ENCODE measurements around the gene TIMM17B.

TIMM17B gene

GRCh38 chrX:48919360-48919841, 21.8 kb upstream of the TIMM17B start:
- in situ Hi-C loops (cut with MboI; ENCODE audit: low sequenced_read_pairs), result no loop called here

GRCh38 chrX:48918643-48919340, 21.2 kb upstream of the TIMM17B start, which contains the start of gene PIM2:
Gene PIM2 (minus strand): TSS chrX:48919024. CDS start chrX:48918834, 190 bp downstream.
- in situ Hi-C loops (cut with MboI; ENCODE audit: low sequenced_read_pairs), result no loop called here

GRCh38 chrX:48918301-48918642, 20.7 kb upstream of the TIMM17B start:
- in situ Hi-C loops (cut with MboI; ENCODE audit: low sequenced_read_pairs), result no loop called here

DNA sequence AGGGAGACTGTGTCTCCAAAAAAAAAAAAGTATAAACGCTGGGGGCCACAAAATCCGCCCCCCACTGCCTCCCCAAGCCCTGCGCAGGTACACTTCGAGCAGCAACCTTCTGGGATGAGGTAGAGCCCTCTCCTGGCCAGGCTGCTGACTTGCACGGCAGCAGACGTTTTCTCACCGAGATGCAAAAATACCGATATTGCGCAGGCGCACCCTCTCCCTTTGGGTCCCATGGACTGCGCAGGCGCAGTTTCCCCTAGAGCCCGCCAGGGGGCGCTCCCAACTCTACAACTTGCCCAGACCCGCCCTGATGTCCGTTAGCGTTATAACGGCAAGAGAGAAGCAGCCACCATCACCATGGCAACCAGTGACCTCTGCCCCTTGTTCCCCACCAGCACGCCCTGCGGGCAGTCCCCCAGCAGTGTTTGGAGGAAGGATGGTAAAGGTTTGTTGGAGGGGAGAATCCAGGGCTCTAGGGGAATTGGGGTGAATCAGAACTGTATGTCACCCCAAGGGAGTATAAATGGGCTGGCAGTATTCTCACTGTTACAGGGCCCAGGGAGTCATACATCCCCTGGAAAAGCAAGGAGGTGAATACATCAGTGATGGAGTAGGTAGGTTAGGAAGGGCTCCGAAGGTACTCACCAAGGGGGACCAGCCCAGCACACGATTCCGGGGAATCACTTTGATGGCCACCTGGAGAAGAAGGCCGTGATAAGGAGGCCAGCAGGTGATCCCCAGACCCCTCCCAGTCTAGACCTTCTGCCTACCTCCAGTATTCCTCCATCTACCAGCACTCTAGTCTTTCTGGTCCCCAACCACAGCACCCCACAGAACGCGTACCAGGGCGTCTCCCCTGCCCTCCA, 19.8 kb upstream of the TIMM17B start:
- in situ Hi-C loops (cut with MboI; ENCODE audit: low sequenced_read_pairs), result no loop called here

DNA sequence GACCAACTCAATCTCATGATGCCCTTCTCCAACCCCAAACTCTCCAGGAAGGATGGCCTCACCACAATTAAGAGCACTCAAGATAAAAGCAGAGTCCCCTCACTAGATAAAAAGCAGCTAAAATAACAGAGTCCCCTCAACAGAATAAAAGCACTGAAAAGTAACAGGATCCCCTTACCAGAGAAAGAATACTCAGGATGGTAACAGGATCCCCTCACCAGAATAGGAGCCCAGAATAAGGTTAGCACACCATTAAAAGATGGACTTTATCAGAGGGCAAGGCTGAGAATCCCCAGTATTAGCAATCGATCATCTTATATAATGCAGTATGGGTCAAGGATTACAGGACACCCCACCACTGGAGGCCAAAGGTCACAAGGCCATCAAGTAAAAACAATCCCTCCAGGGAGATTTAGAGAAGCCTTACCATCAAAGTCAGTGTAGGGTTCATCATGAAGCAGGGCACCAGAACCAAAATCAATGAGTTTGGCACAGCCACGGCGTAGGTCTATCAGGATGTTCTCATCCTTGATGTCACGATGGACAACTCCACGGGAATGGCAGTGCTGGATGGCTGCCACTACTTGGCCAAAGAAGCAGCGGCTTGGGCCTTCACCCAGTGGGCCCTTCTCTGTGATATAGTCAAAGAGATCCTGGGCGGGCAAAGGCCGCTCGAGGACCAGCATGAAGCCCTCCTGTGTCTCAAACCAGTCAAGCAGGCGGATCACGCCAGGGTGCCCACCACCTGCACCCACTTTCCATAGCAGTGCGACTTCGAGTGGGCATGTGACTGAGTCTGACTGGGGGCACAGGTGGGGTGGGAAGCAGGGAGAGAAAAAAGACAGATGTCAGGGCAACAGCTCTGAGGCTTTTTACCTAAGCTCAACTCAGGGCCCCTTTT, 17.3 kb upstream of the TIMM17B start:
- in situ Hi-C loops (cut with MboI; ENCODE audit: low sequenced_read_pairs), result no loop called here

GRCh38 chrX:48913605-48914366, 16.2 kb upstream of the TIMM17B start:
- in situ Hi-C loops (cut with MboI; ENCODE audit: low sequenced_read_pairs), result no loop called here

DNA sequence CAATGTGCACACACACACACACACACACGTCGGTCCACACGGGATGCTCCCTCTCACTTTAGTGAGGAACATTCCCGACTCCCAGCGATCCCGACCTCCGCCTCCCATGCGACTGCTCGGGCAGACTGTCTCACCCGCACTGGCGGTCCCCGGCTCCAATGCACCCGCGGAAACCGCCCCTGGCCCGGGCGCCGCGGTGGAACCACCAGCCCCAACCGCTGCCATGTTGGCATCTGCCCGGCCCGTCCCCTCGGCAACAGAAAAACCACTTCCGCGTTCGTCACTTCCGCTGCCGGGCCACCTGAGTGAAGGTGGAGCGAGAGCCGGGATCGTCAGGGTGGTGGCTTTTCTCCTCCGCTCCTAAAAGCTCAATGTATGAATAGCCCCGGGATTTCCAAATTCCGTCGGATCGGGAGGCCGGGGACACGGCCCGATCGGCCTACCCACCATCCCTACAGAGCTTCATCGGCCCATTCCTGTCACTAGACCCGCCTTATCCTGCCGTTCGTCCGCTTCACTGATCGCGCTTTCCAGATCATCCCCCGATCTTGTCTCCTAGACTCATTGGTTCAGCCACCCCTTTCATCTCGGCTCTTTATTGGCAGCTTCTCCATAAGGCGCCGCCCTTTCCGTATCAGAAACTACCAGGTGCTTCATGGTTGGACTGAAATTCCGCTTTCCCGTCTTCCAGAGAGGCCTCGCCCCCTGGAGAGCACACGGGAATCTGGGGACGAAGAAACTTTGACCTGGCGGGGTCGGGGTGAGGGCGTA, 14.0 kb upstream of the TIMM17B start, which contains the start of gene SLC35A2:
SLC35A2 (minus strand) TSS at position 235 of the 771 bp plus-strand sequence; CDS start at position 225, 10 bp downstream.
- in situ Hi-C loops (cut with MboI; ENCODE audit: low sequenced_read_pairs), result no loop called here

DNA sequence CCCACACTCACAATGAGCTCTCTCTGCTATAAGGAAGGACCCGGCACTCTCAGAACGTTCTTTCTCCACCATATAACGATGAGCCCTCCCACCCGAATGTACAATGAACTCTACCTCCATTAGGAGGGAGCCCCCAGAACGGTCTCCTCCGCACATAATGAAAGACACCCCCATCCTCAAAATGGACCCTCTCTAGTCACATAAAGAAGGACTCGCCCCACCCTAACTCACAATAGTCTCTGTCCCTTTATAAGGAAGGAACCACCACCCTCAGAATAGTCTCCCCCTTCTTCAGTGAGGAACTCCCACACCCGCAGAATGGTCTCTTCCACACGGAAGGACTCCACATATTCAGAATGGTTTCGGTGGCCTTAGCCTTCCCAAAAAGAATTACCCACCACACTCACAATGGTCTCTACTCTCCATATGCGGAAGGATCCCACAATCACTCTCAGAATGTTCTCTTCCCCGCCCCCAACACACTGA, 13.4 kb upstream of the TIMM17B start:
- in situ Hi-C loops (cut with MboI; ENCODE audit: low sequenced_read_pairs), result no loop called here

- in situ Hi-C loops (cut with MboI; ENCODE audit: low sequenced_read_pairs), result no loop called here
Observed at GRCh38 chrX:48909703-48910294, 12.2 kb upstream of the TIMM17B start.

GRCh38 chrX:48908600-48908999, 11.0 kb upstream of the TIMM17B start:
- in situ Hi-C loops (cut with MboI; ENCODE audit: low sequenced_read_pairs), result no loop called here

DNA sequence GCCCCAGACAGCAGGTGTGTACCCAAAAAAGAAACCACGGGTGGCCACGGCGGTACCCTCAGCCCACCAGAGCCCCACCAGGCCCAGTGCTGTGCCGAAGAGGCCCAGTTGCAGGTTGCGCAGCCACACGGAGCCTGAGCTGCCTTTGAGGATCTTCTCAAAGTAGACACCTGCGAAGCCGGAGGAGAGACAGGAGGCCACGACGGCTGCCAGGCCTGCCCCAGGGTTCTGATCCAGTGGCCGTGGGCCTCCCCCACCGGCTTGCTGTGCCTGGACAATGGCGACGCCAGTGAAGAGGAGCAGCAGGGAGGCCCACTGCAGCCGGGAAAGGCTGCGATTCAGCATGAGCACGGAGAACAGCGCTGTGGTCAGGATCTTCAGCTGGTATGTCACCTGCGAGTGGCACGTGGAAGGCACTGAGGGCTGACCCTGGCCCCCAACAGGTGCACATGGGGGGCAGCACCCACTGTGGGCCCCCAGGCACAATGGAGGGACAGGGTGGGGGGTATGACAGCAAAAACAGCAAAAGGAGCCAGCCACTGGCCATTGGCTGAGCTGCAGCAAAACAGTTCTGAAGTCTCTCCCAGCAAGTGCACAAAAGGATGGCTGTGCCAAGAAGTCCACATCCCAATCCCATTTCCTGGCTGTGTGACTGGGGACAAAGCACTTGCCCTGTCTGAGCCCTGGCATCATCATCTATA, 7.7 kb upstream of the TIMM17B start:
- in situ Hi-C loops (cut with MboI; ENCODE audit: low sequenced_read_pairs), result no loop called here

GRCh38 chrX:48904626-48905025, 7.1 kb upstream of the TIMM17B start:
- in situ Hi-C loops (cut with MboI; ENCODE audit: low sequenced_read_pairs), result no loop called here

- in situ Hi-C loops (cut with MboI; ENCODE audit: low sequenced_read_pairs), result no loop called here
Observed at GRCh38 chrX:48904180-48904579, 6.6 kb upstream of the TIMM17B start.

DNA sequence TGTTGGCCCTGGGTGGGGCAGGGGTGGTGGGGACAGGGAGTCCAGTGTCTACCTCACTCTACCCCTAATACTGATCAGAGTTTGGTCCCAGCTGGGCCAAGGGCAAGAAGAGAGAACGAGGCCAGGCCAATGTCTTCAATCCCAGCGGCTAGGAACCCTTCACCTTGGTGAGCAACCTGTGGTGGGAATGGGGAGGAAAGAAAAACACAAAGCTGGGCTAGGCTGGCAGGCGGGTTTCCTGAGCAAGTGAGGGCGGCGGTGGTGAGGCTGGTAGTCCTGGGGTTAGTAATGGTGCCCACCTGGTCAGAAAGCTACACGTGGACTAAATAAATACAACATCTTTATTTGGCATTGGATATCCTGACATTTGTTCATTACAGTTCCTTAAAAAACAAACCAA, 5.7 kb upstream of the TIMM17B start:
- in situ Hi-C loops (cut with MboI; ENCODE audit: low sequenced_read_pairs), result no loop called here

DNA sequence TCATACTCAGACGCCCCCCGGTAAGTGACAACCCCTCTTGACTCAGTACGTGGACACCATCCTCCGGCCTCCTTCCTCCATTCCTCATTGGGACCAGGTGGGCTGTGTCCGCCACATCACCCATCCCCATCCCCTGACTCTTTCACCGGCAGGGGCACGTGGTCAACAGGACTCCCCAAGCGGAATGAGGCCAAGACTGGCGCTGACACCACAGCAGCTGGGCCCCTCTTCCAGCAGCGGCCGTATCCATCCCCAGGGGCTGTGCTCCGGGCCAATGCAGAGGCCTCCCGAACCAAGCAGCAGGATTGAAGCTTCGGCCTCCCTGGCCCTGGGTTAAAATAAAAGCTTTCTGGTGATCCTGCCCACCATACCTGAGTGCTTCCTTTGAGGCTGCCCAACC, 5.2 kb upstream of the TIMM17B start:
- in situ Hi-C loops (cut with MboI; ENCODE audit: low sequenced_read_pairs), result no loop called here

DNA sequence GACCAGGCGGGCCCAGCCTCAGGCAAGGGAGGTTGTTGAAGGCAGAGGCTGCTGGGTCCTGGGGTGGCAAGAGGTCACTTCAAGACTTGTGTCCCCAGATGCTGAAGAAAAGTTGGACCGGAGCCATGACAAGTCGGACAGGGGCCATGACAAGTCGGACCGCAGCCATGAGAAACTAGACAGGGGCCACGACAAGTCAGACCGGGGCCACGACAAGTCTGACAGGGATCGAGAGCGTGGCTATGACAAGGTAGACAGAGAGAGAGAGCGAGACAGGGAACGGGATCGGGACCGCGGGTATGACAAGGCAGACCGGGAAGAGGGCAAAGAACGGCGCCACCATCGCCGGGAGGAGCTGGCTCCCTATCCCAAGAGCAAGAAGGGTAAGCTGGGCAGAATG, 4.6 kb upstream of the TIMM17B start:
- in situ Hi-C loops (cut with MboI; ENCODE audit: low sequenced_read_pairs), result no loop called here

DNA sequence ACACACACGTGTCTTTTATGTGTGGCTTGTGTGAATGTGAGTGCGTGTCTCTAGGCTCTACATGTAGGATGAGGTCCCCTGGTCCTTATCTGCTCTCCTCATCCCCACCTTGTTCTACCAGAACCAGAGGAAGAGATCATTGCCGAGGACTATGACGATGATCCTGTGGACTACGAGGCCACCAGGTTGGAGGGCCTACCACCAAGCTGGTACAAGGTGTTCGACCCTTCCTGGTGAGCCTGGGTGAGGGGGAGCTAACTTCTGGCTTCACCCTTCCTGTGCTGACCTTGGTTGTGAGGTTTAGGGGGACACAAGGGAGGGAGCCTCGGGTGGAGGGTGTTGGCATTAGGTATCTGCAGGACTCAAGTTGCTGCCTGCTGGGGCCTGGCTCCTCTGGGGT, 3.5 kb upstream of the TIMM17B start:
- in situ Hi-C loops (cut with MboI; ENCODE audit: low sequenced_read_pairs), result no loop called here

GRCh38 chrX:48899078-48899410, 1.5 kb upstream of the TIMM17B start:
- in situ Hi-C loops (cut with MboI; ENCODE audit: low sequenced_read_pairs), result no loop called here

All from HL-60/S4 (cell line).